Right renal cortex interstitium (tissue), 3 donors: ENCODE results near the gene MPRIP. TPM values are rescaled to one million over a fixed set of nuclear protein-coding genes. Genes with fewer than 3 reads are reported as not detected.

Experiments
- DNase-seq, 3 donors: peaks; one replicate each; pipeline ENCODE4 v3.0.0-alpha.2; 2013; ENCODE audit warnings: low read depth in 3 of 3, low spot score in 2 of 3
- polyA plus RNA-seq, 3 donors: library from polyadenylated mRNA; unstranded; fragments of 120-200 nt; gene quantifications; one replicate each; pipeline ENCODE4 v1.2.1, GENCODE V29; 2013; ENCODE audit not compliant: insufficient read length in 3 of 3

The MPRIP gene
- polyA plus RNA-seq, 3 donors, result 129 to 172 (median 171) TPM

DNA sequence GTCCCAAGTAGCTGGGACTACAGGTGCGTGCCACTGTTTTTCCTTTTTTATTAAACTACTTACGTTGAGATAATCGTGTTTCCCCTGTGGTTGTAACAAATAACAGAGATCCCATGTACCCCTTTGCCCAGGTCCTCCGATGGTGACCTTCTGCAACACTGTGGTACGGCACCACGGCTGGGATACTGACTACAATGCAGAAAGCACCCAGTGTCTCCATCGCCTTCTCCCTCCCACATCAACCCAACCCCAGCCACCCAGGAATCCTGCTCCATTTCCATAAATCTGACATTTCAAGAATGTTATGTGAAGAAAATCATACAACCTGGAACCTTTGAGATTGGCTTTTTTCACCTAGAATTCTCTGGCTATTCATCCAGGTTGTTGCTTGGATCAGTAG, 22.1 kb downstream of the MPRIP start:
- no peak for DNase-seq

DNA sequence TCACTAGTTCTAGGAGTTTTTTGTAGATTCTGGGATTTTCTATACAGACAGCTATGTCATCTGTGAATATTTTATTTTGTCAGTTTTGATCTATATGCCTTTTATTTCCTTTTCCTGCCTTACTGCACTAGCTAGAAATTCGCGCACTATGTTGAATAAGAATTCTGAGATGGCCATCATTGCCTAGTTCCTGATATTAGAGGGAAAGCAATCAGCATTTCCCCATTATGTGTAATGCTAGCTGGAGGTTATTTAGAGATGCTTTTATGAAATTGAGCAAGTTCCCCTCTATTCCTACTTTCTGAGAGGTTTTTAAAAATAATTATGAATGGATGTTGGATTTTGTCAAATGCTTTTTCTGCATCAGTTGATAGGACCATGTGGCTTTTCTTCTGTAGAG, 23.8 kb downstream of the MPRIP start:
- DNase-seq, result no peak

DNA sequence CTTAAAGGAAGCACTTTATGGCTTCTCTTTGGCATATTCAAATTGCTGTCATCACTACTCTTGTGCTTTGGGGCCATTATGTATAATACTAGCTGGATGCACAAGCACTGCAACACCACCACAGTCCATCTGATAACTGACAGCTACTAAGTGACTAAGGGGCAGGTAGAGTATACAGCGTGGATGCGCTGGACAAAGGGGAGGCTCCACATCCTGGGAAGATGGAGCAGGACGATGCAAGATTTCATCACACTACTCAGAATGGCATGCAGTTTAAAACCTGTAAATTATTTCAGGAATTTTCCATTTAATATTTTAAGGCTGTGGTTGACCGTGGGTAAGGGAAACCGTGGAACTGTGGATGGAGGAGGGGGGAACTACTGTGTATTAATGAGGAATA, 25.0 kb downstream of the MPRIP start:
- no peak for DNase-seq

DNA sequence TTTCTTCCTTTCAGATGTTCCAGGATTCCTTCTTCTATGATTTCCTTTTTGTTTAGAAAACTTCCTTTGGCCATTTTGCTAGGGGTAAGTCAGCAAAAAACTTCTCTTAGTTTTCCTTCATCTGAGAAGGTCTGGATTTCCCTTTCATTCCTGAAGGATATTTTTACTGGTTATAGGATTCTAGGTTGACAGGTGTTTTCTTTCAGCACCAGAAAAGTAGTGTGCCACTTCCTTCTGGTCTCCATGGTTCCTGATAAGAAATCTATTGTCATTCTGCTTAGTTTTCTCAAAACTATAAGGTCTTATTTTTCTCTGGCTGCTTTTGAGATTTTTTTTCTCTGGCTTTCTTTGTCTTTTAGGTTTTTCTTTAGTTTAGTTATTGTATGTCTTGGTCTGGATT, 27.6 kb downstream of the MPRIP start:
- DNase-seq, result no peak

DNA sequence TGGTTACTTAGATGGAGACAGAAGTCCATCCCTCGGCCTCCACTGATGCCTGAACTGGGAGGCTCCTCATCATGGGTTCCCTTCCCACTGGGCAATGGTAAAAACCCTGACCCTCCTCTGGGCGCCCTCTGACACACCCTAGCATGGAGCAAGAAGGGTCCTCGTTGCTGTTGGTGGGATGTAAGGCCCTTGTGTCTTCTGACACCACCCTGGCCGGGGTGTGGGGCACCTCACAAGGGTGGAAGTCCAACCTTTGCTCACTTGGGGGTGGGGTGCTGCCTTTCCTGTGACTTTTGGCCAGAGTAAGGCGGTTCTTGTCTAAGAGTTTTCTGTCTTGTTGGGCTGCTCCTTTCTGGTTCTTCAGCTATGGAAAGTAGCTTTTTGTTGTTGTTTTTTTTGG, 28.7 kb downstream of the MPRIP start:
- no peak for DNase-seq

DNA sequence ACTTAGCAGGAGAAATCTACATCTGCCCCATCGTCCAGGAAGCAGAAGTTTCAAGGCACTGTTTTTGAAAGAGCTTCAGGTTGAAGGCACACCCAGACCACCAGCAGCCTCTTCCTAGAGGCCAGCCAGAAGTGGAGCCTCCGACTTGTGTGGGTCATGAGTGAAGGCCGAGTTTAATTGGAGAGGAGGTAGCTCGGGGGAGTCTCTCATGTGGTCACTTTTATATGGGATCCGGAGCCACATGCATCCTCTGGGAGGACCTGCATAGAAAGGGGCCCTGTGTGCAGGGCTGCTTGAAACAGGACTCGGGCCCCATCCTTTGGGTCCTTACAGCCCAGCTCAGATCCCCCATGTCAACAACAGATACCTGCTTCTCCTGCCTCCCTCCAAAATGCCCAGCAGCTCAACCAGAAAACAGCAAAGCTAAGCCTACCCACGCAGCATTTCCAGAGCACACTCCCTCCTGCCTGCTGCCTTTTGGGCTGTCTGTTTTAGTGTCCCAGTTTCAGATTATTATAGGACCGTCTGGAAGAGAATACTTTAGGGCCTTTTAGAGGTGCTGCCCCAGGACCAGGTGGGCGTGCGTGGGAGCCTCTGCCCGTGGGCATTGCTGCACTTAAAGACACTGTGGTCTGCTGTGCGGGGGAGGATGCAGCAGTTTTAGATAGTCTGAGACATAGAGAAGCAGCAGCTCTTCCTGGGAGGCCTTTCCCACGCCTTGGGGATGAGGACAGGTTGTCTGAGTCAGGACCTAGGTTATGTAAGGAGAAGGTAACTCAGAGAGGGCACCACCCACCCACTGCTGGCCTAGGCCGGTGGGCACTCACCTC, 29.5 kb downstream of the MPRIP start:
- no peak for DNase-seq

DNA sequence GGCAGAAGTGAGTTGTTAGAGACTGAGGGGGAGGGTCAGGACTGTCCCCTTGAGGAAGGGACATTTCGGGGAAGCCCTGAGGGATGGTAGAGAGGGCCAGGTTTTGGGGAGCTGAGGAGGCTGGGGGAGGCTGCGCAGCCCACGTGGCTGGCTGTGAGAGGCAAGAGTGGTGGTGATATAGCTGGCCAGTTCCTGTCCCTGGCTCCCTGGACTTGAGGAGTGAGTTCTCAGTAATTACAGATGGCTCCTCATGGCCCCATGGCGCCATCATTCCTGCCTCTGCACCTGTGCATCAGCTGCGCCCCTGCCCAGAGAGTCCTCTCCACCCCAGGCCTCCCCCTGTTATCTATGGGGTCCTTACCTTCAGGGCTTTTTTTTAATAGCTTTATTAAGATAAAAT, 30.3 kb downstream of the MPRIP start:
- DNase-seq, result no peak

DNA sequence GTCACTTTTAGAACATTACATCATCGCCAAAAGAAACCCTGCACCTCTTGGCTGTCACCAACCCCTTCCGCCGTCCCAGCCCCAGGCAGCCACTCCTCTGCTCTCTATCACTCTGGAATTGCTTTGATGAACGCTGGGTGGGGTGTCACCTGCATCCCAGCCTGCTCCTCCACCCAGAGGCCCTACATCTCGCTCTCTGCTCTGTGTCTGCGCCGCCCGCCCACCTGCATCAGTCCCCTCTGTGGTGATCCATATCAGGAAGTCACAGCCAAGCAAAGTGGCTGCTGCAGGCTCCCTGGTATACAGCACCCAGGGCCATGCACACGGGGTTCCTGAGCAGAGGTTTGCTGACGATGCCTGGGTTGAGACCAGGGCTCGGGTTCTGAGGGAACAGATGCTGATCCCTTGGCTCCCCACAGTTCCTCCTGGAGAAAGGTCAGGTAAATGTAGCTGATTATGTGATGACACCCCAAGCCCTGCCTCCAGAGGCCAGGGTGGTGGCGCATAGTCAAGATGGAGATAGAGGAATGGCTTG, 30.8 kb downstream of the MPRIP start:
- no peak for DNase-seq

DNA sequence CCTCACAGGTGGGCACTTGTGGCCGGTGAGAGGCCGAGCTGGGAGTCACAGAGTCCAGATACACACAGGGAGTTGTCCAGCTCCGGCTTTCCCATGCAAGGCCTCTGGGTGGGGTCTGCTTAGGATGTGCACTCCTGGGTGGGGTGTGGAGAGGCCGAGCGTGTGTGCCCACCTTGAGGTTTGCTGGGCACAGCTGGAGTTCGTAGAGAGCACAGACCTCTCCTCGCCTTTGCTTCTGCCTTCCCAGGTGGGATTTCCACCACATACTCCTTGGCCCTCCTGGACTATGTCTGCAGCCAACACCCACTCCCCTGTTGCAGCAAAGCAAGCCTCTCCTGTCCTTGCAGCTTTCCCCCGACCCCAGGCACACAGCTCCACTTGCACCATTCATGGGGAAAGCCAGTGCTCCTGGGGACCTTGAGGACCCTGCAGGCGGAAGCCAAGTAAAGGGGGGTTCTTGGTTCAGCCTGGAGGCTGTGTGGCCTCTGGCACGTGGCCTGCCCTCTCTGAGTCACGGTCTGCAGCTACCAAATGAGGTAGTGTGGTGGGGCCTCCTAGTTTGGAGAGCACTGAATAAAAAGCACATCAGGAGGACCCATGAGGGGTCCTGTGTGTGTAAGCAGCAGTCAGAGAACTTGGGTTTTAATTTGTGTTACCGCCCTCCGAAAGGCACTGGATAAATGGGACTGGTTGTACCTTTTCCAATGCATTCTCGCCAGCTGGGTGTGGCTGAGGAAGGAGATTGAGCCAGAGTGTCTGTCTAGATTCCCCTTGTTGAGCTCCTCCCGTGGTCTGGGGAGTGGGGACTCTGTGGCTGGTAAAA, 31.5 kb downstream of the MPRIP start:
- no peak for DNase-seq

DNA sequence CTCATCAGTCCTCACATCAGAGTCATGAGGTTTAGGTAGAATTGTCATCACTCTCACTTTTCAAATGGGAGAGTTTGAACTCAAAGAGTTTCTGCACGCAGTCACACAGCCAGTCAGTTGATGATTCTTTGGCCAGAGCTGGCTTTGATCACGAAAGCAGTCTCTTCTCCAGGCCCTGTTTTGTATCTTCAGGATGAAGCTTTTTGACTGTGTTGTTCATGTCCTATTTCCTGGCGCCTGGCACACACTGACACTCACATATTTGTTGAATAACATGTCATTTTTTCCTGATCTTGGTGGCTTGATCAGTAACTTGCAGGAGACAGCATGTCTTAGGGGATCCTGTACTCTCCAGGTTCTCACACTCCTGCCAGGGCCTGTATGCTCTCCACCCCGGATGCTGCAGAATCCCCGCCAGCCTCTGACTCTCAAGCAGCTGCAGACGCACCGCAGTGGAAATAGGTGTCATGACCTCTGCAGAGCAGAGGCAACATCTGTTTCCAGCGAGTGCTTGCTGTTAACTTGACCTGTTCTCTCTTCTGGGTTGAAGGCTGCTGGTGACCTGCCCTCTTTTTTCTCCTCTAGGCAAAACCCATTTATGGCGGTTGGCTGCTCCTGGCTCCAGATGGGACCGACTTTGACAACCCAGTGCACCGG, 33.0 kb downstream of the MPRIP start:
- peak in 1 of 3 donors; percentile 18 for DNase-seq

DNA sequence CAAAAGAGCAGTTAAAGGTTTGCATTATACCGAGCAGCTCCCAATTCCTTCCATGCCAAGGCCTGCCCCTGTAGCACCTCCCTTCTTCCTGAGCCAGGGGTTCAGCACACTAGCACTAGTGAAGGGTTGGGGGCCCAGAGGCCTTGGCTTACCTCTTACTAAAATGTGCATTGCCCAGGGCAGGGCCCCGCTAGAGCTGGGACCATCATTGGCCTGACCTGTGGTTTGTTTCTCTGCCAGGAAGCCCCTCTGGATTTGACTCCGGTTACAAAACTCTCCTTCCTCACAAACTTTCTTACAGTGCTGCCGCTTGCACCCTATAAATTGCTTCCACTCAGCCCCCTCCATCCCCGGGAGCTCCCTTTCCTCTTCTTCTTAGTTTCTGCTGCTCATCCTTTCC, 33.8 kb downstream of the MPRIP start:
- DNase-seq, result no peak

DNA sequence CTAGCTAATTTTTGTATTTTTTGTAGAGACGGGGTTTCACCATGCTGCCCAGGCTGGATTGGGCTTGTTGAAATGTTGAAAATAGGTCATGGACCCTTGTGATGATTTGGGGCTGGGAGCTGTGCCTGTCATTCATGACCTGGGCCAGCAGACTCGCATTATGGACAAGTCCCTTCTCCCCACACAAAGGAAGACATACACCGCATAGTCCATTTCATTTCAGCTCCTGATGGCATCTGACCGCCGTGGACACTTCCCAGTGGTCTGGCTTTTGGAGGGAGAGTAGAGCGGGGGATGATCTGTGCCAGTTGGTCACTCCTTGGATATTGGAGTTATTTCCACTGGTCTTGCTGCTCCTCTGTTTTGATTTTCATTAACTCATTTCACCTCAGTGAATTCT, 34.8 kb downstream of the MPRIP start:
- no peak for DNase-seq

DNA sequence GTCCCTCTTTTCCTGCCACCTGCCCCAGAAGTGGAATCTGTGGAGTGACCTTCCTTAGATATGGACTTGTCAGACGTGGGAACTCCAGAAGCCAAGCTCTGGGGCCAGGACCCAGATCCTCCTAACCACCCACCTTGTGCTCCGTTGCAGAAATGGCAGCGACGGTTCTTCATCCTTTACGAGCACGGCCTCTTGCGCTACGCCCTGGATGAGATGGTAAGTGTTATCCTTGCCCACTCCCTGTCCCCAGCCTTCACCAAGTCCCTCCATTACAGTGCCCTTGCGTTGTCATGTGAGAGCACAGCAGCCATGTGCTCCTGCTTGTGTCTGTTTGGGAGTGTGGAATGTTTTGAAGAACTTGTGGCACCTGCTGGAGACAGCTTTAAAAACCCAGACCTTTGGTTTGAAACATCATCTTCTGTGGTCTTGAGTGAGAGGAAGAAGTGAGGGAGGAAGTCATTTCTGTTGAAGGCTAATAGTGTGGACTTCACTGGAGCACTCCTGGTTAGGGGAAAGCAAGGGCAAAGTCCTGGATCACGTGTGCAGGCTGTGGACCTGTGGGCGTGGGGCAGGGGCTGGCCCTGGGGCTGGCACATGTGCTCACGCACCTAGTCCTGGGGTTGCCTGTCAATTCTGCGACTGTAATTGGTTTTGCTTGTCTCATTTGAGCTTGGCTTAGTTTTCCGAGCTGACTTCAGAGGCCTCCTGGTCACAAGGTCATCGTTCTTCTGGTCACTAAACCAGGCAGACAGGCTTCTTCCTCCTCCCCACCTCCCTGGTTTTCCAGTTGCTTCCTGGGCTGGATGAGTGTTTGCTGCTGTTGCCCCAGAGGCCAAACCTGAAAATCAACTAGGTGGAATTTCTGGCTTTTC, 35.8 kb downstream of the MPRIP start:
- DNase-seq, result no peak

DNA sequence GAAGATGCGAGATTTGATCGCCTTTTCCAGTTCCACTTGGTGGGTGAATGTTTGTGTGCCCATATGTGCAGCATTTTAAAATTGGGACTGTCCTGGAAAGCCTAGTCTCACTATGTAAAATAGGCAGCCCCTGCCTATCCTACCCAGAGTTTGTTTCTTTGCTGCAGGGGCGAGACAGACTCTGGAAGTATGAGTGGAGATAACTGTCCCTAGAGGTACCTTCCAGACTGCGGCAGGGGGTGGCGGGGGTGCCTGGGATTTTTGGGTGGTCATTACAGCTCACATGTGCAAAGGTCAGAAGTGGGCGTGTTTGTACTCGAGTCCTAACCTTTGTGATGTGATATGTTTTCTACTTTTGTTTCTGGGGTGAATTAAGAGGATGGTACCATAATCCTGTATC, 36.6 kb downstream of the MPRIP start:
- DNase-seq, result no peak

DNA sequence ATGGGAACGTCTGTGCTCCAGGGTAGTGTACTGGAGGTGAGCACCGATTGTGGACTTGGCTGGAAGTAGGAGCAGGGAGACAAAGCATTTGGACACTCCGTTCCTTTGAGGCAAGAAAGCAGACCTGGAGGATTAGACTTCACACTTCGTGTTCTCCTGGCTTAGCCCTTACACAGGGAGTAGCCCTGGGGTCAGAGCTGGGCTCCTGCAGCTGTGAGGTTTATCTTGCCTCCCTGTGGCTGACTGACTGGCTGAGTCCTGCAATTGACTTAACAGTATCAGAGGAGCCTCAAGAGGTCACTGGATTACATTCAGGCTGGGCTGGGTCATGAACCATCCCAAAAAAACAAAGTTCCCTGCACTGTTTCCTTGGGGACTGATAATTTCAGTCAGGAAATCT, 37.1 kb downstream of the MPRIP start:
- no peak for DNase-seq

DNA sequence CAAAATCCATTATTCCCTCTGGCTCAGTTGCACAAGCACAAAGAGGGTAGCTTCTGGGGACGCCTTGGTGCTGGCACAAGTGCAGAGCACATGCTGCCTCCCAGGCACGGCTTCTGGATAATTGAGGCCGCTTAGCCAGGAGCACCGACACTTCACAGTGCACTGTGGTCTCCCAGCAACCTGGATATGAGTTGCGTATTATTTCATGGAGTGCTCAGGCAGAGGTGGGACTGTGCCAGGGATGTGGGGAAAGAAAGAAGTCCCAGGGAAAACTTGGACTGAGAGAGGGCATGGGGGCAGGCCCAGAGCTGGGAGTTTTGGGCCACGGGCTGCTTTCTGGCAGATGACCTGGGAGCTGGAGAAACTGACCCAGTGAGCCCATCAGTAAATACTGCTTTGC, 37.5 kb downstream of the MPRIP start:
- no peak for DNase-seq

DNA sequence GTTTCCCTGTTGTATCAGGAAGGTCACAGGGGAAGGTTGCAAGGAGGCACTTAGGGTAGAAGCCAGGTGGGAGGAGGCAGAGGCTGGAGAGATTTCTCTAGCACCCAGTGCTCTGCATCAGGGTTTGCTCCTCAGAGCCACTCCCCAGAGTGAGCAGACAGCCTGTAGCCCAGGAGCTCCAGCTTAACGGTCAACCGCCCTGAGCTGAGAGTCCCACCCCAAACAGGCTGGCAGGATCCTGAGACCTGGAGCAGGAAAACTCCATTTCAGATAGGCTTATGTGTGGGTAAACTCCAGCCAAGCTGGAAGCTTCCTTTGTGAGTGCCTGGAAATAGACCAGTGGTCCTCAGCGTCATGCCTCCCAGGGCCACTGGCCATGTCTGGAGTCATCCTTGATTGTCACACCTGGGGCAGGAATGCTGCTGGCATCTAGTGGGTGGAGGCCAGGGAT, 37.9 kb downstream of the MPRIP start:
- DNase-seq, result no peak

DNA sequence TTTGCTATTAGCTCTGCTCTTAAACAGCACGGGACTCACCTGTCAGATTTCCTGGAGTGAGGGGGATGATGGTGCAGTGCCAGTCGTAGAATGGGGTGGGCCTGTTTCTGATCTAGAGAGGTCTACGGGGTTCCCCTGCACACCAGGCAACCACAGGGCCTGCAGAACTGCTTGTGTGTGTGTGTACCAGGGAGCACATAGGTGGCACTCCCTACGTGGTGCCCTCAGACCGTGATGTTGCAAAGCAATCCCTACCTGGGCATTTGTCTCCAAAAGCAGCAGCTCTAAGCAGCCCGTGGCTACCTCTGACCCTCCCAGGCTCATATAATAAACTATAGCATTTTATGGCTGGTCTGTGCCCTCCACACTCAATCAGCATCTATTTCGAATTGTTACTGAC, 38.5 kb downstream of the MPRIP start:
- DNase-seq, result no peak

DNA sequence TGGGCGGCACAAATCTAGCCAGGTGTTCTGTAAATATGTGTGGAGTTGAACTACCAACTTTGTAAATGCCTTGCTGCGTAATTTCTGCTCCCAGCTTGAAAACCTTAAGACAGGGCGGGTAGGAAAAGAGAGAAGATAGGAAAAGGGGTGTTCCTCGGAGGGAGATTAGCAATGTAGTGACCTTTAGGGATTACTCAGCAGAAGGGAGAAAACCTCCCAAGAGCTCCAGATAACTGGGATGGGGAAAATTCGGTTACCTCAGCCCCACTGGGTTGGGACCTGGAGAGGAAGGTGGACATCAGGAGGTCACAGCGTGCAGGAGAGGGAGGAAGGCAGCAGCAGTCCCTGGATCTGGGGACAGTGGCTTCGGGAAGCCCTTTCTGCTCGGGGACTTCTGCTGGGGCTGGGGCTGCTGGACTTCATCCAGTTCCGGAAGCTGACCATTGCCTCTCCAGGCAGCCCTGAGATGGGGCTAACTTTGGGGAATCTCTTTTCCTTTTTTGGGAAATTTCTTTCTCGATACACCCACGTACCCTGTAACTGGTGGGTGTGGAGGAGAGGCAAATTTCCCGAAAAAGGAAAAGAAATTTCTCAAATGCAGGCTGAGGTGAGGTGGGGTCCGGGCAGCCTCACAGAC, 39.2 kb downstream of the MPRIP start:
- no peak for DNase-seq

DNA sequence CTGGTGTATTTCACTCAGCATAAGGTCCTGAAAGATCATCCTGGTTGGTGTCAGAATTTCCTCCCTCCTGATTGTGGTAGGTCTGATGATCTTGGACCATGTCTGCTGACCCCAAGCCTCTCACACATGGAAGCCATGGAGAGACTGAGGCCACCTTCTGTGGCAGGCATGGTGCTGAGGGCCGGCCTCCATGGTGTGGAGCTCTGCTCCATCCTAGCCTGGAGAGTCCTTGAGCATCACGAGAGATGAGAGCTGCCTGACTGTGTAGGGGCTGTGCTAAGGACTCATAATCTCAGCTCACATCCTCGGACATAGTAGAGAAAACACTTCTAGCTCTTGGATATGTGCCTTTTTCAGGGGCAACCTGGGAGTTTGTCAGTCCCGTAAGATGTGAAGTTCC, 40.6 kb downstream of the MPRIP start:
- DNase-seq, result no peak
